HG03342 (cell line): ENCODE results near the gene POU2F2.

Experiments
- ATAC-seq: cut with Tn5 transposase; IDR thresholded peaks from one replicate; pipeline ENCODE4 v1.9.1; 2021; ENCODE audit warnings: mild to moderate bottlenecking, moderate library complexity; ENCODE audit not compliant: unreplicated experiment

Gene POU2F2

GRCh38 chr19:42155796-42156195 lies 23.6 kb upstream of the POU2F2 start:
- ATAC-seq: no peak

GRCh38 chr19:42154471-42155323 lies 22.5 kb upstream of the POU2F2 start:
- ATAC-seq: no peak

GRCh38 chr19:42153672-42154433 lies 21.6 kb upstream of the POU2F2 start:
- ATAC-seq: no peak

- ATAC-seq: no peak
These were observed 20.8 kb upstream of the POU2F2 start for GRCh38 chr19:42152910-42153671.

- ATAC-seq: no peak
These were observed 19.8 kb upstream of the POU2F2 start for GRCh38 chr19:42151782-42152684.

- ATAC-seq: no peak
These were observed 18.7 kb upstream of the POU2F2 start for GRCh38 chr19:42150911-42151361.

- ATAC-seq: no peak
These were observed 18.1 kb upstream of the POU2F2 start for GRCh38 chr19:42150364-42150763.

- ATAC-seq: no peak
These were observed 17.4 kb upstream of the POU2F2 start for GRCh38 chr19:42149447-42150202.

- no peak for ATAC-seq
These were observed 16.0 kb upstream of the POU2F2 start for GRCh38 chr19:42148266-42148665.

- ATAC-seq: no peak
These were observed 11.3 kb upstream of the POU2F2 start for GRCh38 chr19:42143341-42144234.

- no peak for ATAC-seq
These were observed 8.0 kb upstream of the POU2F2 start for GRCh38 chr19:42140125-42140754.

- ATAC-seq: no peak
These were observed 2.4 kb upstream of the POU2F2 start for GRCh38 chr19:42134535-42135070.

- no peak for ATAC-seq
These were observed 744 bp upstream of the POU2F2 start for GRCh38 chr19:42132851-42133528.

- no peak for ATAC-seq
These were observed 857 bp downstream of the POU2F2 start for GRCh38 chr19:42131149-42132029.

- no peak for ATAC-seq
These were observed 2.0 kb downstream of the POU2F2 start for GRCh38 chr19:42130254-42130573.
